ENCODE measurements around the gene RAPGEF6. TPM values are rescaled to one million over a fixed set of nuclear protein-coding genes. Genes with fewer than 3 reads are reported as not detected.

The RAPGEF6 gene
- total and polyA plus RNA-seq, 5 donors, result 2.7 to 16.3 (median 13.3) TPM

DNA sequence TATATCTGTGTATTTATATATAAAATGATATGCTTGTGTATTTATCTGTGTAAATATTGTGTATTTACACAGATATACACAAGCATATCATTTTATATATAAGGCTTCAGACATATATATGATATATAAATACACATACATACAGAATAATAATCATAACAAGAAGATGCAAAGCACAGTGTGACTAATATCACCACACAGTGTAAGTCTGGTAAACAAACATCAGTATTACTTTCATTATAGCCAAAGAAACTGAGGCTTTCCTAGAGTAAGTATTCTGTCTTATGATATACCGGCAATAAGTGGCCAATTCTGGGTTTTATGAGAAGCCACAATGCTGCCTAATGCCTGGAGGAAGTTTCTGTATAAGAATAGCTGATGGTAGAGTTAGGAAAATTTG lies 29.9 kb upstream of the RAPGEF6 start:
- Histone ChIP-seq H3K27me3 (ENCODE audit: control insufficient read depth, insufficient read depth) (no peaks in the 10 kb centered on the region), H3K9me3 (ENCODE audit: control insufficient read depth, low read length) (peaks cover 2% of the 10 kb centered on the region), H3K4me1 (ENCODE audit: control insufficient read depth, insufficient read depth, low read length) (no peaks in the 10 kb centered on the region), H3K4me3 (ENCODE audit: low read length) (no peak overlapping the region), H3K27ac (ENCODE audit: low read length) (no peak overlapping the region)
- DNase-seq (no peak), ATAC-seq (no peak)
- 95% methylated on average over 1 of the region's 1 CpG for WGBS
- intact Hi-C loops (cut with DNase I), result no loop called here

DNA sequence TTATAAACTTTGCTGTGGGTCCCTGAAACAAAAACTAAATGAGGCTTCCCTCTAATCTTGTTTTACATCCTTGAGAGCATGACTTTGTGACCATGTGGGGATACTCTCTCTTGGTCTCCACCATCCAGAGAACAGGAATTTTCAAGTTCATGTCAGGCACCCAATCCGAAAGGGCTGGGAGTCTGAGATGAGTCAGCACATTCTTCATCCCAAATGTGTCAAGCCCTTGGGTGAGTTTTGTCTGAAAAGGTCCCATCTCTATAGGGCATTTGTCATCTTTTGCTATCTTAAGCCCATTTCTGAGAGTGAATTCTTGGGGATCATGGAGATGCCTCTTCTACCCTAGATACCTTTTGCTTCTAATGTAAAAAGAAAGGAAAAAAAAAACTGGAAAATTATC lies 26.9 kb upstream of the RAPGEF6 start:
- peaks cover 2% of the 10 kb centered on the region for H3K9me3 ChIP-seq (ENCODE audit: control insufficient read depth, low read length)
- intact Hi-C loops (cut with DNase I), result no loop called here
- DNase-seq, result no peak
- no peaks in the 10 kb centered on the region for H3K27me3 ChIP-seq (ENCODE audit: control insufficient read depth, insufficient read depth)
- H3K4me3 ChIP-seq (ENCODE audit: low read length), result no peak overlapping the region
- no peak overlapping the region for H3K27ac ChIP-seq (ENCODE audit: low read length)
- no peak for ATAC-seq
- no peaks in the 10 kb centered on the region for H3K4me1 ChIP-seq (ENCODE audit: control insufficient read depth, insufficient read depth, low read length)
- WGBS, result 90% methylated on average over 1 of the region's 1 CpG

DNA sequence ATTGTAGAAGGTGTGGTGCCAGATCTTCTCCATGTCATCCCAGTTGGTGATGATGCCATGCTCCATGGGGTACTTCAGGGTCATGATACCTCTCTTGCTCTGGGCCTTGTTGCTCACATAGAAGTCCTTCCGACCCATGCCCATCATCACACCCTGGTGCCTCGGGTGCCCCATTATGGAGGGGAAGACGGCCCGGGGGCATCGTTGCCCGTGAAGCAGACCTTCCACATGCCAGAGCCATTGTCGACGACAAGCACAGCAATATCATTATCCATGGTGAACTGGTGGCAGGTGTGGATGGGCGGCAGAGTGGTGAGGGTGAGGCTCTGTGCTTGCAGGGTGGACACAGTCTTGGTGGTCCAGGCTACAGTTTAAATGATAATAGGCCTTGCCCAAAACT lies 24.8 kb upstream of the RAPGEF6 start:
- intact Hi-C loops (cut with DNase I), result no loop called here
- Histone ChIP-seq H3K27ac (ENCODE audit: low read length) (no peak overlapping the region), H3K27me3 (ENCODE audit: control insufficient read depth, insufficient read depth) (no peaks in the 10 kb centered on the region), H3K9me3 (ENCODE audit: control insufficient read depth, low read length) (peaks cover 2% of the 10 kb centered on the region), H3K4me1 (ENCODE audit: control insufficient read depth, insufficient read depth, low read length) (no peaks in the 10 kb centered on the region), H3K4me3 (ENCODE audit: low read length) (no peak overlapping the region)
- ATAC-seq (no peak), DNase-seq (no peak)
- 97% methylated on average over 9 of the region's 9 CpGs for WGBS

DNA sequence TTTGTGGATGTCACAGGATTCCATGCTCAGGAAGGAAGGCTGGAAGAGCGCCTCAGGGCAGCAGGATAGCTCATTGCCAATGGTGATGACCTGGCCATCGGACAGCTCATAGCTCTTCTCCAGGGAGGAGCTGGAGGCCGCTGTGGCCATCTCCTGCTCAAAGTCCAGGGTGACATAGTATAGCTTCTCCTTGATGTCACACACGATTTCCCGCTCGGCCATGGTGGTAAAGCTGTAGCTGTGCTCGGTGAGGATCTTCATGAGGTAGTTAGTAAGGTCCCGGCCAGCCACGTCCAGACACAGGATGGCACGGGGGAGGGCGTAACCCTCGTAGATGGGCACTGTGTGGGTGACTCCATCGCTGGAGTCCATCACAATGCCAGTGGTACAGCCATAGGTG lies 24.3 kb upstream of the RAPGEF6 start:
- no peak for DNase-seq
- 99% methylated on average over 13 of the region's 13 CpGs for WGBS
- peaks cover 2% of the 10 kb centered on the region for H3K9me3 ChIP-seq (ENCODE audit: control insufficient read depth, low read length)
- H3K4me3 ChIP-seq (ENCODE audit: low read length), result no peak overlapping the region
- peak in 1 of 2 donors; percentile 41 for ATAC-seq
- H3K27me3 ChIP-seq (ENCODE audit: control insufficient read depth, insufficient read depth), result no peaks in the 10 kb centered on the region
- no peak overlapping the region for H3K27ac ChIP-seq (ENCODE audit: low read length)
- intact Hi-C loops (cut with DNase I), result no loop called here
- H3K4me1 ChIP-seq (ENCODE audit: control insufficient read depth, insufficient read depth, low read length), result no peaks in the 10 kb centered on the region

DNA sequence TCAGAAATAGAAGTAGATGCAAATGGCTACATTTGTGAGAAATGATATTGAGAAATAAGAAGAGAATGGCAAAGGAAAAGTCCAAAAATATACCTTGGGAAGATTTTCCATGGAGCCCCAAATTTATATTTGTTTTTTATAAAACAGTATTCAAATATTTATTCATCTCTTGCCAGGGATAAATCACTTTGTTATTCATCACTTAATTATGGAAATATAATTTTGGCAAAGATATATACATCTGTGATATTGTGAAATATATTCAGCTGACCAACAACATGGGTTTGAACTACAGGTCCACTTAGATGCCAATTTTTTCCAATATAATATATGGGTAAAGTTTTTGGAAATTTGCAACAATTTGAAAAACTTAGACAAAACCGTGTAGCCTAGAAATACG lies 19.7 kb upstream of the RAPGEF6 start:
- intact Hi-C loops (cut with DNase I), result no loop called here
- DNase-seq (no peak), ATAC-seq (no peak)
- Histone ChIP-seq H3K9me3 (ENCODE audit: control insufficient read depth, low read length) (no peaks in the 10 kb centered on the region), H3K4me1 (ENCODE audit: control insufficient read depth, insufficient read depth, low read length) (no peaks in the 10 kb centered on the region), H3K27ac (ENCODE audit: low read length) (no peak overlapping the region), H3K27me3 (ENCODE audit: control insufficient read depth, insufficient read depth) (no peaks in the 10 kb centered on the region), H3K4me3 (ENCODE audit: low read length) (no peak overlapping the region)
- WGBS, result 95% methylated on average over 2 of the region's 2 CpGs

DNA sequence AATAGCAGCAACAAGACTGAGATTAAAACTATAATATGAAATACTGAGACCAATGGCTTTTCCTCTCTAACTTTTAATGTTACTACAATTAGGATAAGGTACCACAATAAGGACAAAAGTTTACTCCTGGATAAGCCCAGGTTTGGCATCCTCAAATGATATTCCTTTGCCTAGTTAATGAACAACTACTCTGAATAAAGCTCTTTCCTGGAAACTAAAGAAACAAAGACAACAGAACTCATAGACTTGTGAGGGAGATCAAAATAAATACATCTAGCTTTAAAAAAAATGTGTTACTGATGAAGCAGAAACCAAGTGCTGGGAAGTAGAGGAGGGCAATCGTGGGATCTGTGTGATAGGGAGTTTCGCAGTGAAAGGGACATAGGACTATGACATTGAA lies 19.3 kb upstream of the RAPGEF6 start:
- H3K27me3 ChIP-seq (ENCODE audit: control insufficient read depth, insufficient read depth), result no peaks in the 10 kb centered on the region
- no peaks in the 10 kb centered on the region for H3K9me3 ChIP-seq (ENCODE audit: control insufficient read depth, low read length)
- H3K4me3 ChIP-seq (ENCODE audit: low read length), result no peak overlapping the region
- intact Hi-C loops (cut with DNase I), result no loop called here
- no peak overlapping the region for H3K27ac ChIP-seq (ENCODE audit: low read length)
- ATAC-seq (no peak), DNase-seq (no peak)
- H3K4me1 ChIP-seq (ENCODE audit: control insufficient read depth, insufficient read depth, low read length), result no peaks in the 10 kb centered on the region
- WGBS, result 78% methylated on average over 2 of the region's 2 CpGs

DNA sequence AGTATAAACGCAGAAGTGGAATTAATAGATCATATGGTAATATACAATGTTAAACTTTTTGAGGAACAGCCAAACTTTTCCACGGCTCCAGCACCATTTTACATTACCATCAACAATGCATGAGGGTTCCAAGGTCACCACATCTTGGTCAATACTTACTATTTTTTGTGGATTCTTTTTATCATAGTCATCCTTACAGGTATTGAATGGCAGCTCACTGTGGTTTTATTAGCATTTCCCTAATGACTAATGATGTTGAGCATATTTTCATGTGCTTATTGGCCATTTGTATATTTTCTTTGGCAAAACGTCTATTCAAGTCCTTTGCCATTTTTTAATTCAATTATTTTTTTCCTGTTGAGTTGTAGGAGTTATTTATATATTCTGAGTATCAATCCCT lies 14.1 kb upstream of the RAPGEF6 start:
- no peak for ATAC-seq
- no peak for DNase-seq
- WGBS, result 92% methylated on average over 3 of the region's 3 CpGs
- Histone ChIP-seq H3K4me3 (ENCODE audit: low read length) (no peak overlapping the region), H3K9me3 (ENCODE audit: control insufficient read depth, low read length) (no peaks in the 10 kb centered on the region), H3K27ac (ENCODE audit: low read length) (no peak overlapping the region), H3K27me3 (ENCODE audit: control insufficient read depth, insufficient read depth) (no peaks in the 10 kb centered on the region), H3K4me1 (ENCODE audit: control insufficient read depth, insufficient read depth, low read length) (no peaks in the 10 kb centered on the region)
- intact Hi-C loops (cut with DNase I), result no loop called here

DNA sequence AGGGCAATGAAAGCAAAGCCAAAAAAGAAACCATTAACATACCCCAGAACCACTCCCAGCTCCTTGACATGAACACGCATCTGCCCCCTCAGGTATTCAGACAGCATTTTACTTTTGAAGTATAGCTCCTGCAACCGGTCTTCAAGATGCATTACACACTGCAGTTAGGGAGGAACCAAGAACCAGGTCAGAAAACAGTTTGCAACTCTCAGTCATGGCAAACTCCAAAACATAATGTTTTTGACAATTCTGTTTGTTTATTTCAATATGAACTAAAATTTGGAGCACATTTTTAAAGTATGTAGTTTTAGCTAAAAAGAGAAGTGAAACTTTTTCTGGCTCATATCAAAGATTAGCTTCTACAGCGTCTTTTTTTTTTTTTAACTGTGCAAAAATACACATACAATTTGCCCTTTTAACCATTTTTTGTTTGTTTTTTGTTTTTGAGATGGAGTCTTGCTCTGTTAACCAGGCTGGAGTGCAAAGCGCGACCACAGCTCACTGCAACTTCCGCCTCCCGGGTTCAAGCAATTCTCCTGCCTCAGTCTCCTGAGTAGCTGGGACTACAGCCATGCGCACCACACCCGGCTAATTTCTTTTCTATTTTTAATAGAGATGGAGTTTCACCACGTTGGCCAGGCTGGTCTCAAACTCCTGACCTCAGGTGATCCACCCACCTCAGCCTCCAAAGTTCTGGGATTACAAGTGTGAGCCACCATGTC lies 12.2 kb upstream of the RAPGEF6 start:
- 84% methylated on average over 10 of the region's 10 CpGs for WGBS
- Histone ChIP-seq H3K27me3 (ENCODE audit: control insufficient read depth, insufficient read depth) (no peaks in the 10 kb centered on the region), H3K27ac (ENCODE audit: low read length) (no peak overlapping the region), H3K9me3 (ENCODE audit: control insufficient read depth, low read length) (no peaks in the 10 kb centered on the region), H3K4me3 (ENCODE audit: low read length) (no peak overlapping the region), H3K4me1 (ENCODE audit: control insufficient read depth, insufficient read depth, low read length) (no peaks in the 10 kb centered on the region)
- no peak for ATAC-seq
- intact Hi-C loops (cut with DNase I), result no loop called here
- no peak for DNase-seq

DNA sequence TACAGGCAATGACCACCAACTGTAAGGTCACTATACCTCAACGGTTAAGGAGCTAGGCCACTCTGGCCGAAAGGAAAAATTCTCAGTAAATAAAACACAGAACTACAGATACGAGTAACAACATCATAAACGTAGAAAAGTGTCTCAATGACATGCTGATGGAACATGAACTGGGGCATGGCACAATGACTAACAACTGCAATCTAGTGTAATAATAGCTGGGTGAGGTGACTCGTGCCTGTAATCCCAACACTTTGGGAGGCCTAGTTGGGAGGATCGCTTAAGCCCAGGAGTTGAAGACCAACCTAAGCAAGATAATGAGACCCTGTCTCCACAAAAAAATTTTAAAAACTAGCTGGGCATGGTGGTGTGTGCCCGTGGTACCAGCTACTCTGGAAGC lies 9.8 kb upstream of the RAPGEF6 start:
- WGBS, result 95% methylated on average over 7 of the region's 7 CpGs
- ATAC-seq, result no peak
- intact Hi-C loops (cut with DNase I), result no loop called here
- H3K4me1 ChIP-seq (ENCODE audit: control insufficient read depth, insufficient read depth, low read length), result no peaks in the 10 kb centered on the region
- H3K27ac ChIP-seq (ENCODE audit: low read length), result no peak overlapping the region
- H3K4me3 ChIP-seq (ENCODE audit: low read length), result no peak overlapping the region
- H3K9me3 ChIP-seq (ENCODE audit: control insufficient read depth, low read length), result no peaks in the 10 kb centered on the region
- H3K27me3 ChIP-seq (ENCODE audit: control insufficient read depth, insufficient read depth), result no peaks in the 10 kb centered on the region
- no peak for DNase-seq

DNA sequence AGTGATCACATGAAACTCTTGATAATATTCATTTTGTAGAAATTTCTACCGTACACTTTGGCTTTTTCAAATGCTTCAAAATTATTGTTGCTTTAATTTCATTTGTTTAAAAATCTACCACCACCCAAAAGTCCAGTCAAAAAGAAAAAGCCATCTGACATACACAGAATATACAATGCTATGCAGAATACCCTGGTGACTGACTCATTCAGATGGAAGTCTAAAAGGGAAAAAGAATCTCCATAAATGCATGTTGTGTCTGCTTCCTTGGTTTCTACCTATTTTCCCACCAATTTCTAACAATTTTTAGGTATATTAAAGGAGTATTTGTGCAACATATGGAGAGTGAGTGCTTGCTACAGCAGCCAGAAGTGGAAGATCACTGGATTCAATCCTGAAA lies 9.3 kb upstream of the RAPGEF6 start:
- 66% methylated on average over 1 of the region's 1 CpG for WGBS
- Histone ChIP-seq H3K27ac (ENCODE audit: low read length) (no peak overlapping the region), H3K27me3 (ENCODE audit: control insufficient read depth, insufficient read depth) (no peaks in the 10 kb centered on the region), H3K9me3 (ENCODE audit: control insufficient read depth, low read length) (no peaks in the 10 kb centered on the region), H3K4me1 (ENCODE audit: control insufficient read depth, insufficient read depth, low read length) (no peaks in the 10 kb centered on the region), H3K4me3 (ENCODE audit: low read length) (no peak overlapping the region)
- intact Hi-C loops (cut with DNase I), result no loop called here
- DNase-seq, result no peak
- ATAC-seq, result no peak

DNA sequence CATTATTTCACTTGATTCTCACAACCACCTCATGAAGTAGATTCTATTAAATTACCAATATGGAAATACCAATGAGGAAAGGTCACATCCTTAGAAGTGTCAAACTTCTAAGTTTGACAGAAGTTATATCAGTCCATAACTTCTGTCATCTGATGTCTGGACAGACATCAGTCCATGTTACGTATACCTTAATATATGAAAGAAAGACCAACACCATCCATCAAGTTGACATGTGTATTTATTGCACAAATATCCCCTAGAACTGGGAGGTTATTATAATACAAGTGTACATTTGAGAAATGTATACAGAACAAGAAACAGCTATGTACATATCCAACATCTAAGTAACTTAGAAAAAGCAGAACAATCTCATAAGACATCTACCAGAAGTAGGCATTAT lies 6.5 kb upstream of the RAPGEF6 start:
- Histone ChIP-seq H3K4me1 (ENCODE audit: control insufficient read depth, insufficient read depth, low read length) (no peaks in the 10 kb centered on the region), H3K9me3 (ENCODE audit: control insufficient read depth, low read length) (no peaks in the 10 kb centered on the region), H3K4me3 (ENCODE audit: low read length) (no peak overlapping the region), H3K27ac (ENCODE audit: low read length) (no peak overlapping the region), H3K27me3 (ENCODE audit: control insufficient read depth, insufficient read depth) (no peaks in the 10 kb centered on the region)
- intact Hi-C loops (cut with DNase I), result no loop called here
- no peak for DNase-seq
- no peak for ATAC-seq
- 97% methylated on average over 1 of the region's 1 CpG for WGBS

Data from right cardiac atrium (tissue), 5 donors.